Measurements from ENCODE around the gene C1QTNF12. TPM values are rescaled to one million over a fixed set of nuclear protein-coding genes. Genes with fewer than 3 reads are reported as not detected.

Gene C1QTNF12, protein sequence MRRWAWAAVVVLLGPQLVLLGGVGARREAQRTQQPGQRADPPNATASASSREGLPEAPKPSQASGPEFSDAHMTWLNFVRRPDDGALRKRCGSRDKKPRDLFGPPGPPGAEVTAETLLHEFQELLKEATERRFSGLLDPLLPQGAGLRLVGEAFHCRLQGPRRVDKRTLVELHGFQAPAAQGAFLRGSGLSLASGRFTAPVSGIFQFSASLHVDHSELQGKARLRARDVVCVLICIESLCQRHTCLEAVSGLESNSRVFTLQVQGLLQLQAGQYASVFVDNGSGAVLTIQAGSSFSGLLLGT
- not detected for polyA plus RNA-seq

DNA sequence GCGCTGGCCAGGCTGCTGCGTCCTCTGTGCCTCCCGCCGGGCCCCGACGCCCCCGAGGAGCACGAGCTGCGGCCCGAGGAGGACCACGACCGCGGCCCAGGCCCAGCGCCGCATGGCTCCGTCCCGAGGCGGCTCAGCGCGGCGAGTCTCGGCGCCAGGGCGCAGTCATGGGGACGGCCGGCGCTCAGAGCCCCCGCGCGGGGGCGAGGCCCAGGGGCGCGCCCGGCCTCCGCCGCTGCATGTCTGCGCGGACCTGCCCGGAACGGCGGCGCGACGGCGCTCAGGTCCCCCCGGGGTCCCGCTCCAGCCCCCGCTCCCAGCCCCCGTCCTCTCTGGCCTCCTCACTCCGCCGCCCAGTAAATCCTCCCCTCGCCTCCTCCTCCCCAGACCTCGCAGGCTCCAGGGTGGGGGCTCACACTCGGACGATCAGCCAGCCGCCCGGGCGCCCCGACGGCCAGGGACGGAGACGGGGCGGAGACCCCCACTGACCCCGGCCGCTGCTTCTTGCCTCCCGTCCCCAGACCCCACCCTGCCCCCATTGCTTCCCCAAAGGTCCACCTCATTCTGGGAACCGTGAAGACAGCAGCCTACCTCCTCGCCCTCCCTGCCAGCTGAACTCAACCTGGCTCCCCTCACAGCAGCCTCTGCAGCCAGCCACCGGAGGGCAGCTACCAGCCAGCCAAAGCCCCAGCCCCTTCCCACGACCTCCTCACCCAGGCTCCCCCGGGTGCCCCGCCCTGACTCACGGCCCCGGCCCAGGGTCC is at the start of gene C1QTNF12:
TSS of gene C1QTNF12 (minus strand) at position 146 of the 764 bp plus-strand sequence. CDS start at position 114, 32 bp downstream.
- DNase-seq: no peak
- Mint-ChIP-seq H3K27me3 (ENCODE audit: low read depth in 3 of 3) (peaks cover 0 to 1% (median 0%) of the 10 kb centered on the region in 3 donors), H3K36me3 (no peaks in the 10 kb centered on the region), H3K9me3 (no peaks in the 10 kb centered on the region), H3K27ac (no peak within 1 kb of the TSS), H3K4me1 (peaks cover 5 to 14% of the 10 kb centered on the region in 2 donors), H3K4me3 (no peak within 1 kb of the TSS)

DNA sequence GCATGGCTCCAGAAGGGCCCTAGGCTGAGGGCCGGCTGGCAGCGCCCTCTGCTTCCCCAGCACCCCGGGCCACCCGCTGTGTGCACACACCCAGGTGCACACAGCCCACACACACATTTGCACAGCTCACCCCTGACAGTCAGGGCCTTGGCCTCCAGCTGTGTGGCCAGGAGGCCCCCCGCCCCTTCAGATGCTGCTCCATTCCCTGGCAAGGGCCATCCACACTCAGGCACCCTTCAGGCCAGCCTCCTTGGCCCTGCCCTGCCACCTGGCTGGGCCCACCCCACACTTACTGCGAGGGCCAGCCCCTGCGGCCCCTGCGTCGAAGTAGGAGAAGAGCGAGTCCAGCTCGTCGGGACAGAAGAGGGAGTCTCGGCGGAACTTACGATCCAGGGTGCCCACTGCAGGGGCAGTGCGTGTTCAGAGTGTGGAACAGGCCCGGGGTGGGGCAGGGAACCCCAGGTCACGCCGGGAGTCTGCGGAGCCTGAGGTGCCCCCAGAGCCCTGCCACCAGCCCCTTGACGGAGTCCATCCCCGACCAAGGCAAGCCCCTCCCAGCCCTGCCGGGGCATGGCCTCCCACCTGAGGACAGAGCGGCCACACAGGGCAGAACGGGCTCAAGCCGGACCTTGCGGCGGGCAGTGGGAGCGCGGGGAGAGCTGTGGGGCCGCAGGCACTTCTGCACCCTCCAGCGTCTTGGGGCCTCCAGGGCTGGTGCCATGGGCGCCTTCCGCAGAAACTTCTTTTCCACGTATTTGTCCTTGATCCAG is 48.8 kb upstream of the C1QTNF12 start:
- H3K4me1 Mint-ChIP-seq: no peaks in the 10 kb centered on the region
- no peaks in the 10 kb centered on the region for H3K27me3 Mint-ChIP-seq (ENCODE audit: low read depth in 3 of 3)
- no peaks in the 10 kb centered on the region for H3K36me3 Mint-ChIP-seq
- H3K9me3 Mint-ChIP-seq: no peaks in the 10 kb centered on the region
- DNase-seq: no peak
- H3K4me3 Mint-ChIP-seq: no peak overlapping the region
- no peak overlapping the region for H3K27ac Mint-ChIP-seq

DNA sequence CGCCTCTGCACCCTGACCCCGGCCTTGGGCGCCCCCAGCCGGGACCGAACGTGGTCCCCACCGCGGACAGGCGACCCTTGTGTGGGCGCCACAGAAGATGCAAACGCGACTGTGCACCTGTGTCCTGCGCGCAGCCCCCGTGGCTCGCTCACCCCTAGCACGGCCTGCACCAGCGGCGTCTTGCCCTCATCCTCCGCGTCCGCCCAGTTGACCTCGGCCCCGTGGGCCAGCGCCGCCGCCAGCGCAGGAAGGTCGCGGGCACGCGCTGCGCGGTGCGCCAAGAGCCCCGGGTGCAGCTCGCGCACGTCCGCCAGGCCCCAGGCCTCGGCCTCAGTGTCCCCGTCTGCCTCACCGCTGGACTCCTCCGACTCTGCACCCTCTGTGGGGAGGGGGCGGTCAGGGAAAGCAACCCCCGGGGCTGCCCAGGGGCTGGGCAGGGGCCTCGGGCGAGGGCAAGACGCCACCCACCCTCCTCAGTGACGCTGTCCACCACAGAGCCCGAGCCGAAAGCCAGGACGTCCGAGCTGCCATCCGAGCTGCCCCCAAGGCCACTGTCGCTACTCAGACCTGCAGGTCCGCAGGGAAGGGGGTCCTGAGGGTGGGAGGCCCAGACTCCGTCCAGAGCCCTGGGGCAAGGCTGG is 47.8 kb upstream of the C1QTNF12 start:
- H3K27me3 Mint-ChIP-seq (ENCODE audit: low read depth in 3 of 3): no peaks in the 10 kb centered on the region
- H3K4me3 Mint-ChIP-seq: no peak overlapping the region
- no peak overlapping the region for H3K27ac Mint-ChIP-seq
- H3K36me3 Mint-ChIP-seq: no peaks in the 10 kb centered on the region
- no peaks in the 10 kb centered on the region for H3K9me3 Mint-ChIP-seq
- DNase-seq: no peak
- H3K4me1 Mint-ChIP-seq: no peaks in the 10 kb centered on the region

DNA sequence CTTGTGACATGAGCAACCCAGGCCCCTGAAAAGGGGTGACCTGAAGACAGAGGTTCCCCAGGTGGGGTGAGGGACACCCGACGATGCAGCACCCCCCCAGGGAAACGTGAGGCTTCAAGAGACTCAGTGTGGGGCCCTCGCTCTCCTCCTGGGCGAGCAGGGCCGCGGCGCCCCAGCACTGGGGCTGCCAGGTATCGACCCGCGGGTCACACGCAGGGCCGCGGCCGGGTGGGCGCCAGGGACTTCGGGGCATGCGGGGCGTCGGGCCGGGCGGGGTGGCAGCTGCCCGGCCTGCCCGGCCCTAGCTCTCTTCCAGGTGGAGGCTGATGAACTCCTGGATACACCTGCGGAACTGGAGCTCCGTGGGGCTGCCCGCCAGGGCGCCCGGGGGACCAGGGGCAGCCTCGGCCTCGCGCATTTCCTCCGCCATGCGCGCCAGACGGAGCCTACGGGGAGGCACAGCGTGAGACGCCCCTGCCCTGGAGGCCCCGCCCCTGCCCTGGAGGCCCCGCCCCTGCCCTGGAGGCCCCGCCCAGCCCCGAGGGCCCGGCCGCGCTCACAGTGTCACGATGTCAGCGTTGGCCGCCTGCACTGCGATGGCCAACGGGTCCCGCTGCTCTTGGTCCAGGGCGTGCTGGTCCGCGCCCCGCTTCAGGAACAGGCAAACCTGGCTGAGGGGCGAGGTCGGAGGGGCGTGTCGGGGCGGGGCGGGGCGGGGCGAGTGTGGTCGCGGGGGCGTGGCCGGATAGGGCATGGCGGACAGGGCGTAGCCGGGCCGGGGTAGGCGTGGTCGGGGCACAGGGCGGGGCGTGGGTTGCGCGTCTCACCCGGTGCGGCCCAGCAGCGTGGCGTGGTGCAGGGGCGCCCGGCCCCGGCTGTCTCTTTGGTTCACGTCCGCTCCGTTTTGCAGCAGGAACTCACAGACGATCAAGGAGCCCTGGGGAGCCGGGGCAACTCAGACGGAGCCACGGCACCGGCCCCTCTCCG is 47.0 kb upstream of the C1QTNF12 start:
- Mint-ChIP-seq H3K27ac (no peak overlapping the region), H3K36me3 (no peaks in the 10 kb centered on the region), H3K9me3 (no peaks in the 10 kb centered on the region), H3K4me3 (no peak overlapping the region), H3K4me1 (no peaks in the 10 kb centered on the region), H3K27me3 (ENCODE audit: low read depth in 3 of 3) (no peaks in the 10 kb centered on the region)
- DNase-seq: no peak

DNA sequence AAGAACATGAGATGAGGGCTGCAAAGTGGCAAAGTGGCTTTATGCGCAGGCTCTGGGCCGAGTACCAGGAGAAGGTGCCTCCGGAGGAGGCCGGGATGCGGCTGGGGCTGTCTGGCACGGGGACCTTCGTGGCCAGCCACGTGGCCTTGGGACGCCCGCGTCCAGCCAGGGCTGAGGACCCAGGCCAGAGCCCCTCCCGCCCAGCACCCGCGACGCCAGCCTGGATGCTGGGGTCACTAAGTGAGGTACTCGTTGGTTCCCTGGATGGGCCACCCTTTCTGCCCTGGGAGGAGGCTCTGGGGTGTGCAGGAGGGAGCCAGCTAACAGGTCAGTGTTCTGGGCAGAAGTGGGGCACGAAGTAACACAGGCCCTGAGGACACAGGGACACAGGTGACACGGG is 46.3 kb upstream of the C1QTNF12 start:
- Mint-ChIP-seq H3K36me3 (no peaks in the 10 kb centered on the region), H3K27ac (no peak overlapping the region), H3K9me3 (no peaks in the 10 kb centered on the region), H3K4me3 (no peak overlapping the region), H3K4me1 (no peaks in the 10 kb centered on the region), H3K27me3 (ENCODE audit: low read depth in 3 of 3) (no peaks in the 10 kb centered on the region)
- DNase-seq: no peak

DNA sequence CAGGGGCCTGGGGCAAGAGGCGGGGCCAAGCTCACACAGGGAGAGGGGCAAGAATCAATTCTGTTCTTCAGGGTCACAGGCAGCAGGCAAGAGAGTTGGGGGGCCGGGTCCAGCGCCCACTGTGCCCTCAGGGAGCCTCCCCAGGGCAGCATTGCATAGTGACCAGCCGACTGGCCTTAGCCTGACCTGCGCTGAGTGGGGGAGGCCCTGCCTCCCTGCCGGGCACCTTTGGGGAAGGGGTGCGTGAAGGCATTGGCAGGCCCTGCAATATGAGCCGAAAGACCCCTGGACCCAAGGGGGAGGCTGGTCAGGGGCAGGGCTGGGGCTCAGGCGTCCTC is 45.9 kb upstream of the C1QTNF12 start:
- H3K27me3 Mint-ChIP-seq (ENCODE audit: low read depth in 3 of 3): no peaks in the 10 kb centered on the region
- H3K36me3 Mint-ChIP-seq: no peaks in the 10 kb centered on the region
- H3K4me3 Mint-ChIP-seq: no peak overlapping the region
- no peaks in the 10 kb centered on the region for H3K4me1 Mint-ChIP-seq
- H3K9me3 Mint-ChIP-seq: no peaks in the 10 kb centered on the region
- no peak for DNase-seq
- H3K27ac Mint-ChIP-seq: no peak overlapping the region

DNA sequence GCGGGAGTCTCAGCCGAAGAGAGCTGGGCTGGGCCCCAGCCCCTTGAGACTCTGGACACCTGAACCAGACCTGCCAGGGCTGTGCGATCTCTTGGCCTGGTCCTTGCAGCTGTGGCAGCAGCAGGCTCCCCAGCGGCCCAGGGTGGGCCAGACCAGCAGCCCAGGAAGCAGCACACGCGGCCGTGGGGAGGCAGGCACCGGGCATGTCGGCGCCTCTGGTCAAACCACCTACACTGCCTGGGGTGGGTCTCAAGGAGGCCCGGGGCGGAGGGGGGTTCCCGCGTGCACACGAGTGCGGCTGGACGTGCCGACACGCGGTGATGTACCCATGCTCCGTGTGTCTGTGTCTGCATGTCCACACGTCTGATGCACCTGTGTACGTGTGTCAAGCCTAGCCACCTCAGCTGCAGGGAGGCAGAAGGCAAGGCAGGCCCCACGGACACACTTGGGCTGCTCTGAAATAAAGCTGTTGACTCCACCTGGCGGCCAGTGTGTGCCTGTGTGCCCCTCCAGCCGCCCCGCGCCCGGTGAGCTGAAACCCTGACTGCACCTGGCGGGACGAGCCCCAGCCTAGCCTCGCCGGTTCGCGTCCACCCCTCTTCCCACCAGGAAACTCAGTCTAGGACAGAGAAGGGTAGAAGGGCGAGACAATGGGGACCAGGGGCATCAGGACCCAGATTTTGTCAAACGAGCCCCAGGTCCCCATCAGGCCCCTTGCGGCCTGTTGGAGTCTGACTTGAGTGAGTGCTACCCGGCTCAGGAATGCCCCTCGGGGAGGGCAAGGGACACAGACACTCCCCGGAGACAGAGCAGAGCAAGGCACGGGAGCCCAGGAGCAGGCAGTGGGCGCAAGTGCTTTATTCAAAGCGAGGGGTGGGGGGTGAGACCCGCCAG is 45.3 kb upstream of the C1QTNF12 start:
- H3K27ac Mint-ChIP-seq: no peak overlapping the region
- peak; percentile 38 to 53 (median 48) for DNase-seq
- H3K4me3 Mint-ChIP-seq: no peak overlapping the region
- no peaks in the 10 kb centered on the region for H3K36me3 Mint-ChIP-seq
- H3K27me3 Mint-ChIP-seq (ENCODE audit: low read depth in 3 of 3): no peaks in the 10 kb centered on the region
- H3K4me1 Mint-ChIP-seq: no peaks in the 10 kb centered on the region
- H3K9me3 Mint-ChIP-seq: no peaks in the 10 kb centered on the region

DNA sequence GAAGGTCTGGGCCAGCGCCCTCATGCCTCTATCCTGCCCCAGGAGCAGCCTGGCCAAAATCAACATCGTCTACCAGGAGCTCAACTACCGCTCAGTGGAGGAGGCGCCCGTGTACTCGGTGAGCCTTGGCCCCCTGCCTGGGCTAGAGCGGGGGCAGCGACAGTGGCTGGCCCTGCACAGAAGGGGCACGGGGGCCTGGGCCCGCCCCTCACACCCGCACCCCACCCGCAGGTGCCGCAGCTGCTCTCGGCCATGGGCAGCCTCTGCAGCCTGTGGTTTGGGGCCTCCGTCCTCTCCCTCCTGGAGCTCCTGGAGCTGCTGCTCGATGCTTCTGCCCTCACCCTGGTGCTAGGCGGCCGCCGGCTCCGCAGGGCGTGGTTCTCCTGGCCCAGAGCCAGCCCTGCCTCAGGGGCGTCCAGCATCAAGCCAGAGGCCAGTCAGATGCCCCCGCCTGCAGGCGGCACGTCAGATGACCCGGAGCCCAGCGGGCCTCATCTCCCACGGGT is 44.6 kb upstream of the C1QTNF12 start:
- Mint-ChIP-seq H3K27ac (no peak overlapping the region), H3K9me3 (no peaks in the 10 kb centered on the region), H3K36me3 (no peaks in the 10 kb centered on the region), H3K27me3 (ENCODE audit: low read depth in 3 of 3) (no peaks in the 10 kb centered on the region), H3K4me1 (no peaks in the 10 kb centered on the region), H3K4me3 (no peak overlapping the region)
- no peak for DNase-seq

DNA sequence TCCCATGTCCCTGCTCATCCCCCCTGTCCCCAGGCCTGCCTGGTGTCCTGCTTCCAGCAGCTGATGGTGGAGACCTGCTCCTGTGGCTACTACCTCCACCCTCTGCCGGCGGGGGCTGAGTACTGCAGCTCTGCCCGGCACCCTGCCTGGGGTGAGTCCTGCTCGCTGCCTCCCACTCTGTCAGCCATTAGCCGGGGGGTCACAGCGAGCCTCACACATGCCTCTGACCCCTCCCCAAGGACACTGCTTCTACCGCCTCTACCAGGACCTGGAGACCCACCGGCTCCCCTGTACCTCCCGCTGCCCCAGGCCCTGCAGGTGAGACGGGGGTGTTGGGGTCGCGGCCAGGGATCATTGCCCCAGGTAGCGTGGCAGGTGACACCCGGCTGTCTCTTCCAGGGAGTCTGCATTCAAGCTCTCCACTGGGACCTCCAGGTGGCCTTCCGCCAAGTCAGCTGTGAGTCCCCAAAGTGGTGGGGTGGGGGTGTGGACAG is 43.8 kb upstream of the C1QTNF12 start:
- Mint-ChIP-seq H3K9me3 (no peaks in the 10 kb centered on the region), H3K36me3 (no peaks in the 10 kb centered on the region), H3K27ac (no peak overlapping the region), H3K4me3 (no peak overlapping the region), H3K4me1 (no peaks in the 10 kb centered on the region), H3K27me3 (ENCODE audit: low read depth in 3 of 3) (peaks cover 0 to 2% (median 0%) of the 10 kb centered on the region in 3 donors)
- DNase-seq: peak in 2 of 3 donors; percentile 48 to 54

DNA sequence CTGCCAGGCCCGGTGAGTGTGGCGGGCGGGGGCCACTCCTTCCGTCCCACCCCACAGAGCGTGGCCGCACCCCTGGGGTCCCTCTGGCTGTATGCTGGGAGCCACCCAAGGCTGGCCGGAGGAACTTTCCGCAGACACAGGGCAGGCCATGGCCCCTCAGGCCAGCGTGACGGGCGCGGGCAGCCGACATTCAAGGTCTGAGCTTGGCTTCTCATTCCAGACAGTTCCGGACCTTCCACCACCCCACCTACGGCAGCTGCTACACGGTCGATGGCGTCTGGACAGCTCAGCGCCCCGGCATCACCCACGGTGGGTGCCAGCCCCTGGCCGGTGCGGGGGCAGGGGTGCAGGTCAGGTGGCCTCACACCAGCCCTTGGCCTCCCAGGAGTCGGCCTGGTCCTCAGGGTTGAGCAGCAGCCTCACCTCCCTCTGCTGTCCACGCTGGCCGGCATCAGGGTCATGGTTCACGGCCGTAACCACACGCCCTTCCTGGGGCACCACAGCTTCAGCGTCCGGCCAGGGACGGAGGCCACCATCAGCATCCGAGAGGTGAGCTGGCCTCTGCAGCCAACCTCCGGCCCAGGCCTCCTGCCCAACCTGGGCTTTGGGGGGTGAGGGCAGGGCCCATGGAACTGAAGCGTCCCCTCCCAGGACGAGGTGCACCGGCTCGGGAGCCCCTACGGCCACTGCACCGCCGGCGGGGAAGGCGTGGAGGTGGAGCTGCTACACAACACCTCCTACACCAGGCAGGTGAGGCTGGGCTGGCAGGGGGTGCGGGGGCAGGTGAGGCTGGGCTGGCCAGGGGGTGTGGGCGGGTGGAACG is 41.0 kb upstream of the C1QTNF12 start:
- H3K4me1 Mint-ChIP-seq: no peaks in the 10 kb centered on the region
- no peak overlapping the region for H3K27ac Mint-ChIP-seq
- H3K36me3 Mint-ChIP-seq: no peaks in the 10 kb centered on the region
- H3K4me3 Mint-ChIP-seq: no peak overlapping the region
- H3K9me3 Mint-ChIP-seq: no peaks in the 10 kb centered on the region
- H3K27me3 Mint-ChIP-seq (ENCODE audit: low read depth in 3 of 3): peaks cover 0 to 2% (median 0%) of the 10 kb centered on the region in 3 donors
- no peak for DNase-seq

All from immature natural killer cell (primary cell).